GM21717 (cell line): ENCODE results near the gene LRP1B.
A peak's percentile ranks its signal among the peaks of the same experiment; 100 is the strongest.

ENCODE experiments used
- ATAC-seq: cut with Tn5 transposase; IDR thresholded peaks from one replicate; pipeline ENCODE4 v1.9.1; 2021; ENCODE audit warnings: mild to moderate bottlenecking, moderate library complexity; ENCODE audit not compliant: unreplicated experiment

The LRP1B gene

GRCh38 chr2:140880573-140880972 is 1250.2 kb downstream of the LRP1B start:
- ATAC-seq = no peak

- no peak for ATAC-seq
These were observed 1254.8 kb downstream of the LRP1B start for GRCh38 chr2:140876015-140876414.

- ATAC-seq = no peak
These were observed 1256.8 kb downstream of the LRP1B start for GRCh38 chr2:140873915-140874531.

GRCh38 chr2:140869925-140870324 is 1260.9 kb downstream of the LRP1B start:
- no peak for ATAC-seq

- ATAC-seq = no peak
These were observed 1261.7 kb downstream of the LRP1B start for GRCh38 chr2:140869107-140869506.

GRCh38 chr2:140865837-140866236 is 1265.0 kb downstream of the LRP1B start:
- ATAC-seq = no peak

- ATAC-seq = peak; percentile 49
These were observed 1267.1 kb downstream of the LRP1B start for GRCh38 chr2:140863713-140864112.

- no peak for ATAC-seq
These were observed 1268.6 kb downstream of the LRP1B start for GRCh38 chr2:140862181-140862580.

GRCh38 chr2:140861666-140862065 is 1269.2 kb downstream of the LRP1B start:
- no peak for ATAC-seq

- no peak for ATAC-seq
These were observed 1275.3 kb downstream of the LRP1B start for GRCh38 chr2:140855471-140855870.

- ATAC-seq = no peak
These were observed 1279.4 kb downstream of the LRP1B start for GRCh38 chr2:140851258-140851981.

- no peak for ATAC-seq
These were observed 1287.6 kb downstream of the LRP1B start for GRCh38 chr2:140843186-140843585.

- no peak for ATAC-seq
These were observed 1288.7 kb downstream of the LRP1B start for GRCh38 chr2:140842110-140842509.

GRCh38 chr2:140841141-140841540 is 1289.7 kb downstream of the LRP1B start:
- ATAC-seq = no peak

- no peak for ATAC-seq
These were observed 1294.0 kb downstream of the LRP1B start for GRCh38 chr2:140836826-140837225.

GRCh38 chr2:140835079-140835478 is 1295.7 kb downstream of the LRP1B start:
- no peak for ATAC-seq

GRCh38 chr2:140814141-140814540 is 1316.7 kb downstream of the LRP1B start:
- no peak for ATAC-seq

GRCh38 chr2:140808820-140809219 is 1322.0 kb downstream of the LRP1B start:
- peak; percentile 81 for ATAC-seq

GRCh38 chr2:140808211-140808610 is 1322.6 kb downstream of the LRP1B start:
- ATAC-seq = no peak

- no peak for ATAC-seq
These were observed 1326.0 kb downstream of the LRP1B start for GRCh38 chr2:140804700-140805260.

GRCh38 chr2:140801311-140801710 is 1329.5 kb downstream of the LRP1B start:
- no peak for ATAC-seq

- ATAC-seq = peak; percentile 98
These were observed 1333.1 kb downstream of the LRP1B start for GRCh38 chr2:140797718-140798117.
